GM19438 (cell line): ENCODE data around the gene APP.

Experiments
- ATAC-seq: cut with Tn5 transposase; IDR thresholded peaks from one replicate; pipeline ENCODE4 v1.9.1; 2021; ENCODE audit warnings: low read depth; ENCODE audit not compliant: unreplicated experiment

Gene APP

DNA sequence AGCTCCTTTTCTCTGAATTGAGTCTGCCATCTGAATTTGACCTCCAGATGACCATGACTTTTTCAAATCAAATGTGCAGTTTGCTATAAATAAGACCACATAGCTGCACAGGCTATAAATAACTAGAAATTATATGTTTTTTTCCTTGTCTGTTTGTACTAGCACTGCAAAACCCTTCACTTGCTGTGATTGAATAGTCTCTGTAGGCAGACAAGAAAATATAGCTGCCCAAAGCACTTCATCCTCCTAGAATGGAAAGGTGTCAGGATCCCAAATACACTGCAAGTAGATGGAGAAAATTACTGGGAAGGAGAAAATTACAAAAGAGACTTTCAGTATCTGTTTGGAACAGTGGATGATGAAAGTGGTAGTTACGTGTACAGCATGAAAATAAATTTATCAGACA lies 175.8 kb downstream of the APP start:
- no peak for ATAC-seq

DNA sequence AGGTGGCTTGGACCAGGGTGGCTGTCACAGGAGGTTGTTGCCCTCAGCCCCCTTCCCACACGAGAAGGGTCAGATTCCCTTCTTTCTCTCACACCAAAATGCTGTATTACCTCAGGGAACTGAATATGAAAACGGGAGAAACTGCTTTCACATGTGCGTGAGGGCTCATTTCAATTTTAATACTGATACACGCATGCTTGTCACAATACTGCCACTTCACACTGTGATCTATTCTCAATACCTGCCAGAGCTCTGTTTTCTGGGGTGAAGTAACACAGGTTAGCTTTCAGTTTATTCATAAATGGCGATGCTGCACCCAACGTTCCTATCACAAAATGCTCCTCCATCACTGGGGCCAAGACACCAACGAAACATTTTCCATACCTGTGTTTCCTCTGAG lies 181.8 kb downstream of the APP start:
- no peak for ATAC-seq

DNA sequence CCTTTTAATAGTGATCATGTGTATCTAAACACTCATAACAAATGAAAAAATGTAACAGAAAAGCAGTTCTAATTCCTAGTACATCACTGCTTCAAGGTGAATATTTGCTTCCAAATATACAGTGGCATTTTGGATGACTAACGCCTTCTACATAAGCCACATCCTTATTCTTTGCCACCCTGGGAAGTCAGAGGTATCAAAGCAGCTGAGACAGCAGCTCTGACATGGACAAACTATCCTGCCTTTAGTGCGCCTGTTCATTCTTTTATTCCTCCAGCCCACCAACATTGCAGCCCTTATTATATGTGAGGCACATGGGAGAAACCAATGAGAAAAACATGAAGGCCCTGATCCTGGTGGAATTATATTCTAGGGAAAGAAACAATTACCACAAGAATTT lies 183.0 kb downstream of the APP start:
- no peak for ATAC-seq

DNA sequence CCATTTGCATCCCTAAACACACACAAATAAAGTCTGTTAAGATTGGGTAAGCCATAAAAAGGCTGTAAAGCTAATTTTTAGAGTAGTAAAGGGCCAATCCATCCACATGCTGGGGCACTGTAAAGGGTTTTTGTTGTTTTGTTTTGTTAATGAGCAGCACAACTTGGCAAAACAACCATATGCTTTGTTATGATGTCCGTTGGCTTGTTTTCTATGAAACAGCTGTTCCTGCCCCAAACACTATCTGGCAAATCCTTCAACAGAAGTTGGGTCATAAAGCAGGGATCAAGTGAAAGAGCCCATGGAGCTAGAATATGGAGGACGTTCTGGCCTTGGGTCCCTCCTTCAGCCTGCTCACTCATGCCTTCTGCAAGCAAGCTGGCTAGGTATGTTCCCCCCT lies 183.6 kb downstream of the APP start:
- ATAC-seq, result no peak

- no peak for ATAC-seq
Observed at GRCh38 chr21:25985990-25986389, 184.6 kb downstream of the APP start.

GRCh38 chr21:25984538-25984937 lies 186.0 kb downstream of the APP start:
- ATAC-seq, result no peak

GRCh38 chr21:25983745-25984144 lies 186.8 kb downstream of the APP start:
- ATAC-seq, result no peak

DNA sequence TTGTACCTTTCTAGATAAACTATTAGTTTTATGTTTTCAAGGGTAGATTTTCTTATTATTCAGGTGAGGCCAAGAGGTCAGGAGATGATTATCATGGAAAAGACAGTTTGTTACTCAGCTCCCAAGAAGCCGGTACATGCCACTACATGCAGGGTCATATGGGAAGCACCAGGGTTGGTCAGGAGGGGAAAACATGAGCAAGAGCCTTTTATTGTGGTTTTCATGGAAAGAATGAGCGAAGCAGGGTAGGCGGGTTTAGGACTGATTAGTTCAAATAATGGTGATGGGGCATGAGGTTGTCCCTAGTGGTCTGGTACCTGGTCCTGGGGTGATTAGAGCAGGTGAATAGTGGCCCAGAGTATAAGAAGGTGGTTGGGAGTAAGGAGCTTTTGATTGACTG lies 189.9 kb downstream of the APP start:
- no peak for ATAC-seq

DNA sequence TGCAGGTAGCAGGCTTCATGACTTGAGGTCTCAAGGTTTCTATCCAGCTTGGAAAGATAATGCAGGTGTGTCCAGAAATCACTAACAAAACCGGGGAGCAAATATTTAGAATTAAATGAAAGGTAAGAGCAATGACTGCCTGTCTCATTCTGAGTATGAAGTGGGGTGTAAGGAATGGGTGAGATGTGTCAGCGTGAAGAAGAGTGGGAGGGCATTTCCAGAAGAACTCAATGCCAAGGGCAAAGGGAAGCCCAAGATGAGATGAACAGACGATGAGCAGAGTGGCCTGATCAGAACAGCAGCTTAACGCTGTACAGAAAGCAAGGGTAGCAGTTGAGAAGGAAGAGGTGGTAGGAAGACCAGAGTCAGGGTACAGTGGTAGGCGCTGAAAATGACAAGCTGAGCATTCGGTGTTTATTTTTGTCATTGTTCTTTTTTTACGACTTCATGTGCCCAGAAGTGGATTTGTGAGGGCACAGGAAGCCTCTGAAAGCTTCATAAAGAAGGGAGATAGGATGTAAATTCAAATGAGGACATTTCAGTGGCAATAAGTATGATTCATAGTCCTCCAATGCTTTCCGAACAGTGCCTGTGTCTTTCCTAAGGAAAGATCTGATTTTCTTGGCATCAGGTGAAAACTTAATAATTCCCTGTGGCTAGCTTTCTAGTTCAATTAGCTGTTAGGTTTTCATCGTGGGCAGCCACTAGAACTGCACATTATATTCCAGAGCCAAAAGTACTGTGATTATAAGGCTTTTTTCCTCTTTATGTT lies 190.5 kb downstream of the APP start:
- no peak for ATAC-seq

- ATAC-seq, result no peak
Observed at GRCh38 chr21:25977068-25977611, 193.4 kb downstream of the APP start.

DNA sequence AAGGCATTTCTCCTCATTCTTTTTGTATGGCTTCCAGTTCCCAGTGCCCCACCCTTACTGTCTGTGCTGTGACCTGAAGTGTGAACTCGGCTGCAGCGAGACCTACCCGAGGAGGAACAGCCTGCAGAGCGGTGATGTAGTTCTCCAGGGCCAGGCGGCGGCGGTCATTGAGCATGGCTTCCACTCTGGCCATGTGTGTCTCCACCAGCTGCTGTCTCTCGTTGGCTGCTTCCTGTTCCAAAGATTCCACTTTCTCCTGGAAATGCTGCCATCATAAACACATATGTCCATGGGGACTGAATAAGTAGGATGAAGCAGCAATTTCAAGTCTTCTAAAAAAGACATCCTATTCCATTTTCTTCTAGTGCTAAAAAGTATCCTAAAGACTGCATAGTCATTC lies 195.6 kb downstream of the APP start:
- no peak for ATAC-seq

- ATAC-seq, result no peak
Observed at GRCh38 chr21:25970254-25970930, 200.2 kb downstream of the APP start.

DNA sequence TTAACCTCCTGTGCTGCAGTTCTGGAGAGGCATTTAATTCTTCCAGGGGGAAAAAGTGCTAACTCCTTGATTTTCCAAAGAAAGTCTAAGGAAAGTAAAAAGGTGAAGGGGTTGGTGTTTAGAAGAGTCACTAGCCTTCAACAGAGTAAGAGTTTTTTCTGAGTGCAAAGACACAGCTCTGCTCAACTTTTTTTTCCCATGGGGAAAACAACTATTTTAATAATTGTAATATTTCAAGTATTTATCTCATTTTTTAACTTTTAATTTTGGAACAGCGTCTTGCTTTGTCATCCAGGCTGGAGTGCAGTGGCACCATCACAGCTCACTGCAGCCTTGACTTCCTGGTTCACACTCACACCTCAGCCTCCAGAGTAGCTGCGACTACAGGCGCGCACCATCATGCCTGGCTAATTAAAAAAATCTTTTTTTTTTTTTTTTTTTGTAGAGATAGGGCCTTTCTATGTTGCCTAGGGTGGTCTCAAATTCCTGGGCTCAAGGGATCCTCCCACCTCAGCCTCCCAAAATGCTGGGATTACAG lies 202.6 kb downstream of the APP start:
- ATAC-seq, result peak; percentile 67

DNA sequence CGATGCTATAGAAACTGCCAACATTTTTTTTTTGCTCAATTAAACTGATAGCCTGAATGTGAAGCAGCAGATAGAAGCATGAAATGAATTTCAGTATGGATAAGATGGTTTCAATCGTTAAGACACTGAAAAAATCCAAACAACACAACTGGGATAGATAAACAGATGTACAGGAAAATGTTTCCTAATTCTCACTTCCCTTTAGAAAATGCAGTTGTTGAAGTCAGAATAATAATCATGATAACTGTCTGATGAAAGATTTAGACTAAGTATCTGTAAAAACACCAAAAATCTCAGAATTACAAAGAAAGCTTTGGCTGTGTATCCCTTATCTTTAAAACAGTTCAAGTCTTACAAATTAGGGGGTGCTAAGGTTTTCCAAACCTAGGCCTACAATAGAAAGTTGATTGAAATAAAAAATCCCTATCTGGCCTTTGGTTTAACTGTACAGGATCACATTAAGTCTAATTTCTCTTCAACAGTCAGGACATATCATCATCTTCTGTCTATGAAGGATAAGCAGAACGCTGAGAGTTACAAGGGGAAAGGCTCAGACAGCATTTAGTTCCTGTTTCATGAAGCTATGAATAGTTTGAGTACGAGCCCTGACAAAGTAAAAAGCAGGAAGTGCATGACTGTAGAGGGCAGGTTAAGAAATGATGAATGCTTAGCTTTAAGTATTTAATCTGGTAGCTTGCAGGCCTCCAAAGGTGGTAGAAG lies 203.2 kb downstream of the APP start:
- peak; percentile 98 for ATAC-seq

DNA sequence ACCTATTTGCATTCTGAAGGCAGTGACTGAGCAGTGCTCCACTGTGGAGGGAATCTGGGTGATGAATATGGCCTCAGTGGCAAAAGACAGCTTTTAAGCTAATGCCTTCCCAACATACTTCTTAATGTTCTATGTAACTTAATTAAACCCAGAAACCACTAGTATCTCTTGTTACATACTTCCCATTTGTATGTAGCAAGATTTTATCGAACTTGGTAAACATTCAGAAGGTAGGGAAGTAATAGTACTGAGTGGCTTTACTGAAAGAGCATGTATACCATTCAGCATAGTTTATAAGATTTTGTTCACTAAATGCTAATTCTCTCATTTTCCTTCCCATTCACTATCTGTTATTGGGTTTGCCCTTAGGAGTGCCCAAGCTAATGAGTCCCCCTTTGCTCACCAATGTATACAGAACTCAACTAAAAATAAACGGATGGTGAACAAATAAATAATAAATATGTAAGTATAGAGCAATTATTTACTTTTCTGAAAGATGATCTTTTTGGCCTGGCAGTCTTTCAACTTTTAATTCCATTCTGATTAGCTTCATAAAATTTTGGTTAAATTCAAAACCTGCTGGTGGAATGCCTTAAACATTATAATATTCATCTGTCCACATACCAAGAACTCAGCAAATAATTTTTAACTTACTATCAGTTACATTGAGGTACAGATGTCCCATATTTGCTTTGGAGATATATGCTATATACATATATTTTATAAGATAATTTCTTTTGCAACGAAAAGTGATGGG lies 204.4 kb downstream of the APP start:
- no peak for ATAC-seq

DNA sequence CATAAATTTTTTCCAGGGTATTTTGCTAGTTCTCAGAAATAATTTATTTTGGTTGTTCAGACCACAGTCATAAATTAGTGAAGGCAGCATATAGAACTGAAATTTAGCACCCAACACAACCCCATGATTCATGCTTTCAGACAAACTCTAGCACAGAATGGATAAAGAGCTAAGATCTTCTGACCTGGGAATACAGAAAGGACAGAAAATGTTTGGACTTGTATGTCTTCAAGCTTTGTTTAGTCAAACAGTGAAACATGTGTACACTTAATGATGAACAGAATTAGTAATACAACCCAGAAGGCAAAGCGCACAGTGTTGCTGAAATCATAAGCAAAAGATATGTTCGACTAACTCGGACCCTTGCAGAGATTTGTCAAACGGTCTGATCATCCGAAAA lies 205.6 kb downstream of the APP start:
- ATAC-seq, result no peak

GRCh38 chr21:25964015-25964414 lies 206.6 kb downstream of the APP start:
- no peak for ATAC-seq

DNA sequence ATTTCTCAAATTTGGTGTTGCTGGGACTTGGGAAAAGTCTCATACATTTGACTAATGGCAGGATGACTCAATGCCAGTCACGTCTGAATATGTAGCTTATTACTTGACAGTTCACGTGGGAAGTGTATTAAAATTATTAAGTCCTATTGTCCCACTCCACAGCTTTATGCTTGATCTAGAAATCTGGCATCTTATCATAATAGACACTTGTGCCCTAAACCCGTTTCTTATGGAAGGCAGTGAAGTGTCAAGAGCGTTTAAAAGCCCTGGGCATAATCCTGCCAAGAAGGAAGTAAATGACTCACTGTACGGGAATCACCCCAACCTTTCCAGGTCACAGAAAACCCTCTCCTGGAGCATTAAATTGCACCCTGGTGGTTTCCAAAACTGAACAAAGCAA lies 207.4 kb downstream of the APP start:
- ATAC-seq, result no peak

DNA sequence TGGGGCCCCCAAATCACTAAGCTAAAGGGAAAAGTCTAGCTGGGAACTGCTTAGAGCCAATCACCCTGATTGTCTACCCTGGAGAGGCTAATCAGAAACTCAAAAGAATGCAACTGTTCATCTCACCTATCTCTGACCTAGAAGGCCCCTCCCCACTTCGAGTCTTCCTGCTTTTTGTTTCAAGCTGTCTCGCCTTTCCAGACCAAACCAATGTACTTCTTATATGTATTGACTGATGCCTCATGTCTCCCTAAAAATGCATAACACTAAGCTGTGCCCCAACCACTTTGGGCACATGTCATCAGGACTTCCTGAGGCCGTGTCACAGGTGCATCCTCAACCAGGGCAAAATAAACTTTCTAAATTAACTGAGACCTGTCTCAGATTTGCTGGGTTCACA lies 209.5 kb downstream of the APP start:
- ATAC-seq, result no peak

GRCh38 chr21:25960402-25960801 lies 210.2 kb downstream of the APP start:
- no peak for ATAC-seq
